GM12892 (cell line): ENCODE measurements around the gene SMAD6.

Source experiments
- POLR2A ChIP-seq: IDR thresholded peaks from 2 replicates; pipeline ENCODE4 v1.6.1; 2011; ENCODE audit warnings: low read depth, low read length, control low read depth
- POLR2AphosphoS5 ChIP-seq: IDR thresholded peaks from 2 replicates; pipeline ENCODE4 v1.6.1; 2011; ENCODE audit warnings: low read depth, low read length, control low read depth
- TAF1 ChIP-seq: IDR thresholded peaks from 2 replicates; pipeline ENCODE4 v1.6.1; 2011; ENCODE audit warnings: low read depth, mild to moderate bottlenecking, control low read depth, low read length, borderline replicate concordance

DNA sequence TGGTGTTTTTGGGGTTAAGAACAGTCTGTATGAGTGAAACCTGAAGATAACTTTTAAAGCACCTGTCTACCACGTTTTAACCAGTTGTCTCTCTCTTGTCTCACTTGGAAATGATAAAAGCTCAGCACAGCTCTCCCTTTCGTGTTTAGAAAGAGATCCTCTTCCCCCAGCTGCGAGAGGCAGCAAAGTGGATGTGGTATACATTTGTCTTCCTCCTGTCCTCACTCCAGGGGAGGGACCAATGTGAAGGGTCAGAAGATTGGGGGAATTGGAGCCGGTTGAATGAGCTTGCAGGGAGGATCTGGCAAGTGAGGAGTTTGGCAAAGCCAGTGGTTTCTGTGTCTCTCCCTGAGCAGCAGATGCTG is 14.6 kb downstream of the SMAD6 start:
- TF ChIP-seq POLR2AphosphoS5 (no peak), POLR2A (no peak), TAF1 (no peak)
